Kidney (tissue), 14 donors: ENCODE measurements around the gene BMP7. TPM values are rescaled to one million over a fixed set of nuclear protein-coding genes. Genes with fewer than 3 reads are reported as not detected.
A peak's percentile ranks its signal among the peaks of the same experiment; 100 is the strongest.

Experiments used
- DNase-seq, 5 donors: peaks; one replicate each; pipeline ENCODE4 v3.0.0-alpha.2; 2013 to 2020
- FAIRE-seq: peaks from 2 replicates; lab custom pipeline; 2012; peaks lifted over from hg19 to GRCh38; lab: Jason Lieb, UNC
- H3K27ac ChIP-seq, 2 donors: one replicate each; pipeline ENCODE4 v1.7.0; 2013; ENCODE audit warnings: low read depth in 2 of 2, low read length in 2 of 2, inconsistent platforms in 1 of 2
- H3K27me3 ChIP-seq: one replicate; pipeline ENCODE4 v1.7.1; 2013; ENCODE audit warnings: low read length, inconsistent platforms; ENCODE audit not compliant: control insufficient read depth, insufficient read depth
- H3K36me3 ChIP-seq, 3 donors: one replicate each; pipeline versions ENCODE4 v1.7.0 to v1.7.1; 2013; ENCODE audit warnings: low read length in 3 of 3, control low read depth in 1 of 3, inconsistent platforms in 1 of 3; ENCODE audit not compliant: insufficient read depth in 3 of 3, control insufficient read depth in 2 of 3
- H3K4me1 ChIP-seq, 3 donors: one replicate each; pipeline versions ENCODE4 v1.7.0 to v1.7.1; 2013; ENCODE audit warnings: low read length in 3 of 3, inconsistent platforms in 1 of 3, low read depth in 1 of 3; ENCODE audit not compliant: control insufficient read depth in 2 of 3, insufficient read depth in 2 of 3
- H3K4me3 ChIP-seq, 3 donors: one replicate each; pipeline versions ENCODE4 v1.7.0 to v1.8.1; 2013; ENCODE audit warnings: low read length in 3 of 3, control low read depth in 1 of 3, inconsistent platforms in 1 of 3
- H3K9ac ChIP-seq, 3 donors: one replicate each; pipeline versions ENCODE4 v1.7.0 to v1.7.1; 2013; ENCODE audit warnings: low read length in 3 of 3, control low read depth in 1 of 3, inconsistent platforms in 1 of 3
- H3K9me3 ChIP-seq, 3 donors: one replicate each; pipeline versions ENCODE4 v1.7.0 to v1.7.1; 2013; ENCODE audit warnings: low read length in 3 of 3, control low read depth in 1 of 3, inconsistent platforms in 1 of 3; ENCODE audit not compliant: control insufficient read depth in 2 of 3, insufficient read depth in 1 of 3
- intact Hi-C: fragments of 100-400 bp; cut with DNase I; formaldehyde crosslinking; loops from one replicate; pipeline ENCODE4 v1.11.1; 2022
- polyA plus RNA-seq: library from polyadenylated mRNA; stranded (reverse); fragments of 350-450 nt; fragmentation: Illumina TruSeq; extraction: RNeasy Lipid Tissue Mini Kit (QIAGEN cat#74804); gene quantifications from one replicate; pipeline ENCODE4 v1.2.3, GENCODE V29; 2014; ENCODE audit warnings: low read depth, low replicate concordance; ENCODE audit not compliant: insufficient read depth
- total RNA-seq: library from RNA; stranded (reverse); fragmentation: NEBNext Ultra II Directional; extraction: Animal tissue kit (Norgen Biotek cat#: 25700); gene quantifications from one replicate; pipeline ENCODE4 v1.2.1, GENCODE V29; 2021
- TF ChIP-seq, protein P1 (sequence below): IDR thresholded peaks from 3 replicates; pipeline ENCODE4 v1.5.1; 2012; ENCODE audit warnings: mild to moderate bottlenecking, moderate library complexity, borderline replicate concordance; ENCODE audit not compliant: insufficient read depth; ENCODE audit errors: extremely low read depth
- donor health status: control.
- donor health status: control.
- donor health status: control.
- donor health status: control.
- donor health status: control.
- donor health status: DM: yes; HTN: yes; CAD: no.
- donor health status: Normal renal cell carcinoma (clear cell type).

BMP7 gene
- total and polyA plus RNA-seq, 2 donors from 2014 or later, result 1.6 to 11.3 TPM

DNA sequence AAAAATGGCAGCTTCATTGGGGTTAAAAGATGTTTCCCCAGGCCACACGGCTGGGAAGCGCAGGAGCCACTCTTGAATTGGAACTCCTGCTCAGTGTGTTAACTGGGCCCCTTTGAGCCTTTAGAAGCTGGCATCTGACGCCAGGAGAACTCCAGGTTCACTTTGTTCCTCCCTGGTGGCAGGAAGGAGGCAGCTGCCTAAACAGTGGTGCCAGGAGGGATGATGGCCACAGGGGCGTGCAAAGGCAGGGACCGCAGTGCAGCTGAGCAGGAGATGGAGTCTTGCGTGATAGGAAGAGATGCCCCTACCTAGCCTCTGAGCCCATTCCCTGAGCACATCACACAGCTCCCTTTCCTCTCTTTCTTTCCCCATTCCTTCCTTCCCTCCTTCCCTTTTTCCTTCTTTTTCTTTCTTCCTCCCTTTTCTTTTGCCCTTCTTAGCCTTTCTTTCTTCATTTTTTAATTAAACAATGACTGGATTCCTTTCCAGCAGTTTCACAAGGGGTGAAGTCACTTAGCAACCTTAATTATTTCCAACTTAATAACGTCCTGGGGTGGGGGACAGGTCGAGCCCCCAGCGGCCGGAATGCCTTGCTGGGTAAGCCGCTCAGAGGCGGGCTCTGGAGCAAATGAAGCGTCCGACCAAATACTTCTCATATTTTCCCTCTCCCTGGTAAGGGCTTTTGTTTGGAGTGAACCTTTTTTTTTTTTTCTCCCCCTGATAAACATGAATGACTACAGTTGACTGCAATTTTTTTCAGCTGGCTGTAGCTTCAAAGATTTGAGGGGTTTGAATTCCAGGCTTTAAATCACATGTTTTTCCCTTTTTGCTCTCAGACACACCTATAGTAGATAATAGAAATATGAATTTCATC, 20.8 kb upstream of the BMP7 start:
- Histone ChIP-seq H3K4me3 (no peak overlapping the region), H3K4me1 (peaks cover 0 to 9% (median 0%) of the 10 kb centered on the region in 3 donors), H3K27me3 (no peaks in the 10 kb centered on the region), H3K27ac (no peak overlapping the region), H3K9ac (no peak overlapping the region), H3K36me3 (no peaks in the 10 kb centered on the region), H3K9me3 (no peaks in the 10 kb centered on the region)
- intact Hi-C loops, result no loop called here
- TF ChIP-seq, protein P1, sequence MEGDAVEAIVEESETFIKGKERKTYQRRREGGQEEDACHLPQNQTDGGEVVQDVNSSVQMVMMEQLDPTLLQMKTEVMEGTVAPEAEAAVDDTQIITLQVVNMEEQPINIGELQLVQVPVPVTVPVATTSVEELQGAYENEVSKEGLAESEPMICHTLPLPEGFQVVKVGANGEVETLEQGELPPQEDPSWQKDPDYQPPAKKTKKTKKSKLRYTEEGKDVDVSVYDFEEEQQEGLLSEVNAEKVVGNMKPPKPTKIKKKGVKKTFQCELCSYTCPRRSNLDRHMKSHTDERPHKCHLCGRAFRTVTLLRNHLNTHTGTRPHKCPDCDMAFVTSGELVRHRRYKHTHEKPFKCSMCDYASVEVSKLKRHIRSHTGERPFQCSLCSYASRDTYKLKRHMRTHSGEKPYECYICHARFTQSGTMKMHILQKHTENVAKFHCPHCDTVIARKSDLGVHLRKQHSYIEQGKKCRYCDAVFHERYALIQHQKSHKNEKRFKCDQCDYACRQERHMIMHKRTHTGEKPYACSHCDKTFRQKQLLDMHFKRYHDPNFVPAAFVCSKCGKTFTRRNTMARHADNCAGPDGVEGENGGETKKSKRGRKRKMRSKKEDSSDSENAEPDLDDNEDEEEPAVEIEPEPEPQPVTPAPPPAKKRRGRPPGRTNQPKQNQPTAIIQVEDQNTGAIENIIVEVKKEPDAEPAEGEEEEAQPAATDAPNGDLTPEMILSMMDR, result no peak
- peak in 4 of 5 donors; percentile 22 to 85 (median 73) for DNase-seq
- FAIRE-seq, result no peak

DNA sequence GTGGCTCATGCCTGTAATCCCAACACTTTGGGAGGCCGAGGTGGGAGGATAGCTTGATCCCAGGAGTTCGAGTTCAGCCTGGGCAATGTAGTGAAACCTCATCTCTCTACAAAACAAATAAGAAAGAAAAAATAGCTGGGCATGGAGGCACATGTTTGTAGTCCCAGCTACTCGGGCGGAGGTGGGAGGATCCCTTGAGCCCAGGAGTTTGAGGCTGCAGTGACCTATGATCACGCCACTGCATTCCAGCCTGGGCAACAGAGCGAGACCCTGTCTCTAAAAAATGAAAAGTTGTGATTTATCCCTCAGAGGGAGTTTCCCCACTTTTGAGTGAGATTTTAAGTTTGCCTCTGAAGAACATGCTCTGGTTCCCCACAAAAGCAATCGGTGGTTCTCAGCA, 17.4 kb upstream of the BMP7 start:
- Histone ChIP-seq H3K9me3 (no peaks in the 10 kb centered on the region), H3K9ac (no peak overlapping the region), H3K4me3 (no peak overlapping the region), H3K27ac (no peak overlapping the region), H3K27me3 (no peaks in the 10 kb centered on the region), H3K36me3 (no peaks in the 10 kb centered on the region), H3K4me1 (peaks cover 0 to 9% (median 0%) of the 10 kb centered on the region in 3 donors)
- TF ChIP-seq, protein P1, result no peak
- peak in 4 of 5 donors; percentile 75 to 87 (median 82) for DNase-seq
- intact Hi-C loops, result no loop called here
- FAIRE-seq, result no peak

DNA sequence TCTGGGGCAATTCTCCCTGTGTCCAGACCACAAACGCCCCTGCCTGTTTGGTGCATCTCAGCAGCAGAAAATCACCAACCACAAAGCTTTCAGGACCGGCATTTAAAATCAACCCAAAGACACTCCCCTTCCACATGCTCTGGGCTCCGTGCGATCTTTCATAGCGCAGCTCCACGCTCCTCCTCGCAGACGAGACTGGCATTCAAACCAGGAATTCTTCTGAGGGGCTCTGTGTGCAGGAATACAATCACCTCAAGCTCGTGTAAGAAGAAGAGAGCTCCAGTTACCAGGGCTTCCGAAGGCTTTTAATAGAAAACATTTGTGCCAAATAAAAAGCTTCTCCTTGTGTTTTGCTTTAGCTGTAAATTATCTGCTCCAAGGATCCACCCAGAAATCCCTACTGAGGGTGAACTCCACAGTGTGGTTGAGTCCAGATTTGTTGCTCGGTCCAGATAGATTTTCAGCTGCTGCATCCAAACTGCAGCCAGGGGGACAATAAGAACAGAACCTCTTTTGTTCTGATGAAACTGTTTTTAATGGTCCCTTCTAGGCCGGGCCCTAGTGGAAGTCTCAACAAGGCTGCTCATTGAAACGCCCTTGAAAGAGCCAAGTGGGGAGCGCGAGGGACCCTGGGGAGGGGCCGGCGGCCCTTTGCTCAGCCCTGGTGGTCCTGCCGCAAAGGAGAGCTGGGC, 16.4 kb upstream of the BMP7 start:
- Histone ChIP-seq H3K36me3 (no peaks in the 10 kb centered on the region), H3K9ac (no peak overlapping the region), H3K4me3 (no peak overlapping the region), H3K9me3 (no peaks in the 10 kb centered on the region), H3K27ac (no peak overlapping the region), H3K27me3 (no peaks in the 10 kb centered on the region), H3K4me1 (peaks cover 0 to 2% (median 0%) of the 10 kb centered on the region in 3 donors)
- TF ChIP-seq, protein P1, result no peak
- FAIRE-seq (no peak), DNase-seq (peak in 3 of 5 donors; percentile 30 to 76 (median 74))
- intact Hi-C loops, result no loop called here
